HG03103 (cell line): Measurements from ENCODE around the gene GOLGA6D.
"Not testable (repeated sequence)": the region's sequence is repeated elsewhere in the genome, so short reads cannot be mapped to it uniquely, and the experiment has no call there.

Experiments used
- ATAC-seq: cut with Tn5 transposase; IDR thresholded peaks from one replicate; pipeline ENCODE4 v1.9.1; 2021; ENCODE audit warnings: low read depth; ENCODE audit not compliant: unreplicated experiment

The GOLGA6D gene, protein sequence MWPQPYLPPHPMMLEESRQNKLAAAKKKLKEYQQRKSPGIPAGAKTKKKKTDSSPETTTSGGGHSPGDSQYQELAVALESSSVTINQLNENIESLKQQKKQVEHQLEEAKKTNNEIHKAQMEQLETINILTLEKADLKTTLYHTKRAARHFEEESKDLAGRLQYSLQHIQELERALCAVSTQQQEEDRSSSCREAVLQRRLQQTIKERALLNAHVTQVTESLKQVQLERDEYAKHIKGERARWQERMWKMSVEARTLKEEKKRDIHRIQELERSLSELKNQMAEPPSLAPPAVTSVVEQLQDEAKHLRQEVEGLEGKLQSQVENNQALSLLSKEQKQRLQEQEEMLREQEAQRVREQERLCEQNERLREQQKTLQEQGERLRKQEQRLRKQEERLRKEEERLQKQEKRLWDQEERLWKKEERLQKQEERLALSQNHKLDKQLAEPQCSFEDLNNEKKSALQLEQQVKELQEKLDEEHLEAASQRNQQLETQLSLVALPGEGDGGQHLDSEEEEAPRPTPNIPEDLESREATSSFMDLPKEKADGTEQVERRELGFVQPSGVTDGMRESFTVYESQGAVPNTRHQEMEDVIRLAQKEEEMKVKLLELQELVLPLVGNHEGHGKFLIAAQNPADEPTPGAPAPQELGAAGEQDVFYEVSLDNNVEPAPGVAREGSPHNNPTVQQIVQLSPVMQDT

DNA sequence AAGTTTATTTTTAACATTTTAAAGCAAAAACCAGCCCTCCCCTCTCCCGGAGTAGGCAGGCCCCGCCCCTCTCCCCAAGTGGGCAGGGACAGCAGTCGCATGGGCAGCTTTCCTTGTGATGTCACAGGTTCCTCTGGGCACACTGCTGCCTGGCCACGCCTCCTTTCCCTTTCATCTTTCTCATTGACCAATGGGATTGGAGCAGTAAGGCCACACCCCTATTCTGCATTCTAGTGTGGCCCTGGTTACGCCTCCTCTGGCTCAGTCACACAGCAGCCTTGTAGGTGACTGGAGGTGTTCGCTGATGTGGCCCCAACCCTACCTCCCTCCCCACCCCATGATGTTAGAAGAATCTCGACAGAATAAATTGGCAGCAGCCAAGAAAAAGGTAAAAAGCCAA lies at the start of gene GOLGA6D:
Gene GOLGA6D (plus strand): TSS at position 264 of the 400 bp plus-strand sequence. CDS start 41 bp downstream, at position 305.
- not testable (repeated sequence) for ATAC-seq

DNA sequence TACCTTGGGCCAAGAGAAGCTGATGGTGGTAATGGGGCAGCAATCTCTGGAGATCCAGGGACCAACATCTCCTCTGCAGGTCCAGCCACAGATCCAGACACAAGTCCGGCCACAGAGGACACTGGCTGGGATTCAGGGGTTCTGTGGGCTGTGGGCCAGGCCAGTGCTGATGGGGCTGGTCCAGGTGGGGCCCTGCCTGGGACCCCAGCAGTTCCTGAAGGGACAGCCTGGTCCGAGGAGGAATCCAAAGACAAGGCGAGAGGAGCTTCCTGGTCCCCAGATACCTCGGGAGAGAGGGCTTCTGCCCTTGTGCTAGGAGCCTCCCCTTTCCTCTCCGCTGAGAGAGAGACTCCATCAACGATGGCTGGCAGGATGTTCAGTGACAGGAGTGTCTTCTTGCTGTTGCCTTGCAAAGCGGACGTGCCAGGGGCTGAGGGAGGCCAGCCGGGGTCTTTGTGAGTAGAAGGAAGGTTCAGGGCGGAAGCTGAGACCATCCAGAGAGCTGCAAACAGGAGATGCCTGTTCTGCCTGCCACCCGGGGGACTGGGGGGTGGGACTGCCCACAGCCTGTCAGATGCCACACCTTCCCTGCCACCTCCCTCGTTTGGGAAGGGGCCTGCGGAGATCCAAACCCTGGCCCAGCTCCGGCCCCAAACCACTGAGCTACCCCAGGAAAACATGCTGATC lies 49.0 kb upstream of the GOLGA6D start:
- ATAC-seq = no peak

DNA sequence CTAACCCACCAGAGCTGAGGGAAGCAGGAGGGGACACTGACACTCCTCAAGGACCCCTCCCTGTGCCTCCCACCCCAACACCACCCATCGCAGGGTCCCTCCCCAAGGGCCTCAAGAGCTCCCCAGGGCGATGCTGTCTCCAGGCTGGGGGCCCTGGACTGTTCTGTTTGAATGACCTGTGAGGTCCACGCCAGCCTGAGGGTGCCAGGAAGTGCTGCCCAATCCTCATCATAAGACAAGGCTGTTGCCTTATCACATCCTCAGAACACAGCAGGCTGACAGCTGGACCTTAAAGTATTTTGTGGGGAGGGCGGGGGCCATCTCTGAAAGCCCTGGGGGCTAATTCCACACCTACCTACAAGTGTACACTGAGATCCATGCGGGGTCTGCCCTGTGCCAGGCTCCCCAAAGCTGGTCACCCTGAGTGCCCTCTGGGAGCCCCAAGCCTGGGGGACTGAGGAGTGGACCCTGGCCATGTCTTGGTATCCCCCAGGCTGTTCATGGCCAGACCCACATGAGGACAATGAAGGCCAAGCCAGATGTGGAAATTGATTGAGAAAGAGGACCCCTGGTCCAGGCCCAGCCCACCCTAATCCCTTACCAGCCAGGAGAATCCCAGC lies 48.3 kb upstream of the GOLGA6D start:
- no peak for ATAC-seq

DNA sequence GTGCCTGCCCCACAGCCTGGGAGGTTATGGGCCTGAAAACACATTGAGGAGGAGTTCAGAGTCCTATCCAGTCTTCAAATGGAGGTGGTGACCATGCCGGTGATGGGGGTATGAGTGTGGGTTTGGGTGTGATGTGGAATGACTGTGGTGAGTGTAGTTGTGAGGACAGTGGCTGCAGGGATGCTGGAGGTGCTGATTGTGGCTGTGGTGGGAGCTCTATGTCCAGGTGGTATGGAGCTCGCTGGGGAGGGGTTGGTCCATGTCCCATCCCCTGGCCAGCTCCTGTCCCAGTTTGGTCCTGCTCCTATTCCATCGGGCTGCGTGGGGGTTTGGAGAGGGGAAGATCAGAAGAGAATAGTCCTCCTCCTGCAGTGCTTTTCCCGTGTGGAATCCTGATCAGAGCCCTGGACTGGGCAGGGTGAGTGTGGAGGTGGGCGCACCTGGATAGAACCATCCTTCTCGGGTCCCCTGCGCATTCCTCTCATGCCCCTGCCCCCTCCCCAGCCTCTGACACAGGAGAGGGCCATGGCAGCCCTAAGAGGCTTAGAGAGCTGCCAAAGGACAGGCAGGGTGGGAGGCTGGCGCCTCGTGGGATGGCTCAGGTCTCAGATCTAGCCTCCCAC lies 47.5 kb upstream of the GOLGA6D start:
- no peak for ATAC-seq

DNA sequence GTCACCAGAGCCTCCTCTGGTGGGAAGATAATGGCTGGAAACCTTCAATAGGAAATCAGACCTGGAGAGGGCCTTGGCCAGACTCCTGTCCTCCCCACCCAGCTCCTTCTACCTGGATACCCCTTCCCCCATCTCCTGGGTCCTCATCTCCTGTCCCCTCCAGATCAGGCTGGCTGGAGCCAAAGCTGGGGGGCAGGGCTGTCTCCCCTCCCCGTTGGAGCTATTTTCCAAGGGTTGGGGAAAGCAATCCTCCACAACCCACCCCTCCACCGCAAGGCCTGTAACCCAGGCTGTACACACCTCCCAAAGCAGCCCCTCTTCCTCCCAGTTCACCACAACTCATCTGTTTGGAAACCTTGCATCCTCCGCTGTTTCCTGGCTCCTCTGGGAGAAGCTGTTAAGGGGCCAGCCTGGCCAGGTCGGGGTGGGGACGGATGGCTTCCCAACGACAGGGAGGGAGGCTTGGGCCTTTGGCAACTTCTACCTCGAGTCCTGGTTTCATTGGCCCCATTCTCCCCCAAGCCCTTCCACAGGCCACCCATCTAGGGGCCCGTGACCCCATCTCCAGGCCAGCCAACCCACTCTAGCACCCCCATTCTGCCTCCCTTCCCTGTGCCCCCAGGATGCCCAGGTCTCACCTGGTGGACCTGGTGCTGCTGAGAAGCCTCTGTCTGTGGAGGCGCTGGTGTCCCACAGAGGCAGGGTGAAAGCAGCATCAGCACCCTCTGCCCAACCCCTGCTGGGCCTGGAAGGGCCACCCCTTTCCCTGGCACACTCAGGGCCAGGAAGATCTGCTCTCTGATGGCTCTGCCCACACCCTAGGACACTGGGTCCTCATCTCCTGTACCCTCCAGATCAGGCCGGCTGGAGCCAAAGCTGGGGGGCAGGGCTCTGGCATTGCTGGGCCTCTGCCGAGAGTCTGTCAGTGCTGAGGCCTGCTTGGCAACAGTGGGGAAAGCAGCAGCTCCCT lies 46.6 kb upstream of the GOLGA6D start:
- ATAC-seq = no peak

DNA sequence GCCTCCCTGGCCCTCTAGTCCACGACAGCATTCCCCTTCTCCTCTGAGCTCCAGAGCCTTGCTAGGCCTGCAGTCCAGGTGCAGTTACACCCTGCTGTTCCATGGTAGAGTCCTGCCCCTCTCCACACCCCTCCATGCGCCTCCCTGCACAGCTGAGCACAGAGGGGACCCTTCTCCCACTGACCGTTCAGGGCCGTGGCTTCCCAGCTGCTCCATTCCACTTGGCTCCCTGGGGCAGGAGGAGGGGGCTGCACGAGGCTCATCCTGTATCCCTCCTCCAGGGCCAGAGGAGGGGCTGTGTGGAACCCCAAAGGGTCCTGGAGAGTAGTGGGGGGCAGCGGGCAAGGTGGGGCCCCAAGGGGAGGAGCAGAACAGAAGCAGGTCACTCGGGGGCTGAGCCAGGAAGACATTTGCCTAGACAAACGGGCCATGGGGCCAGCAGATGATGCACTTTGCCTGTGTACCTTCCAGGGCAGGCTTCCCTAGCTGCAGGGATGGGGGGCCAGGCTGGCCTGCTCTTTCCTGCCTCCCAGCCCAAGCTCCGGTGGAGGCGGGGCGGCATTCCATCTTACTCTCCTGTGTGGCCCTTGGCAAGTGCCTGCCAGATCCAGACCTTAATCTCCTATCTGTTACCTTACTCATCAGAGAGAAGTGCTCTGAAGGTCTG lies 45.2 kb upstream of the GOLGA6D start:
- ATAC-seq = no peak

DNA sequence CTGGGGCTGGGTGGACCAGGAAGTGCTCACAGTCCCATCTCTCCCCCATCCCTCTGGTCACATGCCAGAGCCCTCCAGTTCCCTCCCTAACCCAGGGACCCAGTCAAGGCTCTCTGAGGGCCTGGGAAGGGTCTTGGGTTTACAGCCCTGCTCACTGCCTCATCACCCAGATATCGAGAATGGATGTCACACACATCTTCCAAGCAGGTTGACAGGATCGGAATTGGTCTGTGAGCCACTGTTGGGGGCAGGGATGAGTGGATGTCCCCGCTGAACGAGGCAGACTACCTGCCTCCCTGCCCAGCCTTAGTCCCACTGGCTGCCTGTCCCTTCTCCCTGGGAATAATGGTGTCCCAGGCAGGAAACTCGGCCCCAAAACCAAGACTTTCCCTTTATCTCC lies 44.5 kb upstream of the GOLGA6D start:
- no peak for ATAC-seq

DNA sequence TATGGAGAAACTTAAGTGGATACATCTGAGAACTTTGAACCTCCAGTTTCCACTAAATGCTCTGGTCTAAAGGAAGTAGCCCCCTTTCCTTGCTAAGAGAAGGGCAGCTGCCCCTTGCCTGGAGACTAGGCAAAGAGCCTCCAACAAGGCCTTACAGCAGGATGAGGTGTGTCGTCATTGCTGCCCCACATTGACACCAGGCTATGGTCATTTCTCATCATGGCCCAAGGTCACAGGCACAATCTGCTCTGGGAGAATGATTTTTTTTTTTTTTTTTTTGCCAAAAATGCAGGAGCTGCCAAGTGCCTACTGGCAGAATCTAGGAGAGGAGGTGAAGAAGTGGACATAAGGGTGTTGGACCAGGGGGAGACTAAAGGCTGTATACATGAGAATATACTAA lies 36.9 kb upstream of the GOLGA6D start:
- ATAC-seq = not testable (repeated sequence)

DNA sequence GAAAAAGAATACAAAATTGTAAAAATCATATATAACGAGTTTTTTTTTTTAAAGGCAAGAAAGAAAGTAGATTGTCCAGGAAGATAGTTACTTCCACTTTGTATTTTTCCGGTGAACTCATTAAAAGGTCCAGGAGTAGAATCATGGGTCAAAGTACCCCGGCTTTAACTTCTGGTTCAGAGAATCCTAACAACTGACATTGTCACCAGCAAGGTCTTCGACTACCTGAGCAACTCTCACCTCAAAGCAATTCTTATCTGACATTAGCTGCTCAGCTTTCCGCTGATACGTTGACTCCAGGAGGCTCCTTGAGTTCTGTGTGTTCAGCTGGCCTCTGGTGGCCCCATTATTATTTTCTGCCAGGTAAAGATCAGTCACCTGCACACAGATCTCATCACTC lies 33.6 kb upstream of the GOLGA6D start:
- ATAC-seq = not testable (repeated sequence)

DNA sequence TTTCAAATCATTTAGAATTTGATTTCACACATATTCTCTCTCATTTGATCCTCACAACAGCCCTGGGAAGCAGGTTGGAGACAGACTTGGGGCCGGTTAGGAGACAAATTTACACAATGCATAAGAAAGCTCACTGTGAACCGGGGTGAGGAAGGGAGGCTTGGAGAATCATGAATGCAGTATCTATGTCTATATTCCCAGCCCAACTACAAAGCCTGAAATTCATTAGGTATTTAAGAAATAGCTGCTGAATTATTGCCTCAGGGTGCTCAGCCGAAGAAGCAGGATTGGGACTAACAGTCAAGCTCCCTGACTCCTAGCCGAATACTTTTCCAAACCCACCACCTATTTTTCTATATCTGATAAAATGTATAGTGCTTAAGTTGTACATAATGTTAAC lies 32.9 kb upstream of the GOLGA6D start:
- no peak for ATAC-seq

DNA sequence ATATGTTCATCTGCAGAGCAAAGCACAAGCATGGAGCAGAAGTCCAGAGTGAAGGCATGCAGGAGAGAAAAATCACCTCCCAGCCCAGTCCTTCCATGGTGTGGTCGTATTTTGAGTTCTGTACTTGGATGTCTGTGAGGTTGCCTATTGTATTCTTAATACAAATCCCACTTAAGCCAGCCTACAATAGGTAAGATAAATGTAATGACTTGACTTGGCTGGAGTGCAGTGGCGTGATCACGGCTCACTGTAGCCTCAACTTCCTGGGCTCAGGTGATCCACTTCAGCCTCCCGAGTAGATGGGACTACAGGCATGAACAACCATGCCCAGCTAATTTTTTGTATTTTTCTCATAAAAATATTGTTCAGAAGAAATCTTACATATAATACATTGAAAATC lies 31.3 kb upstream of the GOLGA6D start:
- not testable (repeated sequence) for ATAC-seq

DNA sequence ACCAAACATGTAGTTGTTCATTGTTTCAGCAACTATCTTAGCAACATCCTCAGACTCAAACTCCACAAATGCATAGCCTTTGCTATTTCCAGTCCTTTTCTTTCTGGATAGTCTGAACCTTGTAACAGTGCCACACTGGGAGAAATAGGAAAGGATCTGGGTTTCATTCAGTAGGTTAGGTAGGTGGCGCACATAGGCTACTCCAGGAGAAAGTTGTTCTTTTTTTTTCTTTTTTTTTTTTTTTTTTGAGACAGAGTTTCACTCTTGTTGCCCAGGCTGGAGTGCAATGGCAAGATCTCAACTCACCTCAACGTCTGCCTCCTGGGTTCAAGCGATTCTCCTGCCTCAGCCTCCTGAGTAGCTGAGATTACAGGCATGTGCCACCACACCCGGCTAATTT lies 30.4 kb upstream of the GOLGA6D start:
- not testable (repeated sequence) for ATAC-seq

DNA sequence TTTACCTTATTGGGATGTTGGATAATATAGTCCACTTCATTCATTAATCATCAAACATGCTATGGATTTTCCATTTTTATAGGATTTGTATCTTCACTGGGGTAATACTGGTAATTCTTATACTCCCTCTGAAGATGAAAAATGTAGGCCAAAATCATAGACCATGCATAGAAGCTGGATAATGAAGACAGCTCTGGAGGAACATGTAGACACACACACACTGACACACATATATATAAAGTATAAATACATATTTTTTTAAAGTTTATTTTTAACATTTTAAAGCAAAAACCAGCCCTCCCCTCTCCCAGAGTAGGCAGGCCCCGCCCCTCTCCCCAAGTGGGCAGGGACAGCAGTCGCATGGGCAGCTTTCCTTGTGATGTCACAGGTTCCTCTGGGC lies 24.6 kb upstream of the GOLGA6D start, which contains the start of gene GOLGA6C:
Gene GOLGA6C (plus strand): TSS at position 301 of the 400 bp plus-strand sequence. CDS start 265 bp downstream, outside the sequence.
- ATAC-seq = not testable (repeated sequence)

DNA sequence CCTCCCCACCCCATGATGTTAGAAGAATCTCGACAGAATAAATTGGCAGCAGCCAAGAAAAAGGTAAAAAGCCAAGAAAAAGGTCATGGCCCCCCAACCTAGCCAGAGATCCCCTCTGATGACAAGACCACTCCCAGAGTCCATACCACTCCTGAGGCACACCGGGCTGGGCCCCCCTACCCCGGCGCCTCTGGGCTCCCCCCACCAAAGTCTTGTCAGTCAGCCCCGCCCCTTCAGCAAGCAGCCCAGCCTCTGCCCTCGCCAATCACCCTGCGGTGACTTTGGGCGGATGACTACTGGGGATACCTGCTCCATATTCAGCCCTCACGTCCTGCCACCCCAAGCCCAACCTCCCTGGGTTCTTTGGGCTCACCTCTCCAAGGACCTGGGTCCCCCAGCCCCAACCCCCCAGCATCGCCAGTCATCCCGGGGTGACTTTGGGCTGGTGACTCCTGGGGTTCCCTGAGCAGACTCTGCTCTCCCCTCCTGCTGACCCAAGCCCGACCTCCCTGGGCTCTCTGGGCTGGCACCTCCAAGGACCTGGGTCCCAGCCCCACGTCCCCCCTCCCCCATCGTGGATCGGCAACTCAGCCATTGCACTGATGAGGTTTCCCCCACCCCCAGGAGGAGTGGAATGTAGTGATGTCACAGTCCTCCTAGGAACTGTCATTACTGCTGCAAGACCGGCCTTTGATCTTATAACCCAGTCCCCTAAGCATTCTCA lies 23.9 kb upstream of the GOLGA6D start:
- not testable (repeated sequence) for ATAC-seq

DNA sequence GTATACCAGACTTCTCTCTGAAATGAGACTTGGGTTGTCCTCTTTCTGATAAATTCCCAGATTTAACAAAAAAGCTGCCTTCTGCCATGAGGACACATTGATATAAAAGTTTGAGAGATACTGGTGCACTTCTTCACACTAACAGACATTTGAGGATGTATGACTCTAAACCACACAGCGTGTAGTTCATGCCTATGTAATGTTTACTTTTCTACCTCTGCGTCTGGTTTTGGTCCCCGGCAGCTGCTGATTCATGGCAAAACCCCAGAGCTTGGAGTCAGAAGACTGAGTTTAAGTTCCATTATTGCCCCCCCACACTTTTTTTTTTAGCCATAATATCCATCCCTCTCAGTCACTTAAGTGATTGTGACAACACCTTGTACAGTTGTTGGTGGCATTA lies 22.8 kb upstream of the GOLGA6D start:
- not testable (repeated sequence) for ATAC-seq

DNA sequence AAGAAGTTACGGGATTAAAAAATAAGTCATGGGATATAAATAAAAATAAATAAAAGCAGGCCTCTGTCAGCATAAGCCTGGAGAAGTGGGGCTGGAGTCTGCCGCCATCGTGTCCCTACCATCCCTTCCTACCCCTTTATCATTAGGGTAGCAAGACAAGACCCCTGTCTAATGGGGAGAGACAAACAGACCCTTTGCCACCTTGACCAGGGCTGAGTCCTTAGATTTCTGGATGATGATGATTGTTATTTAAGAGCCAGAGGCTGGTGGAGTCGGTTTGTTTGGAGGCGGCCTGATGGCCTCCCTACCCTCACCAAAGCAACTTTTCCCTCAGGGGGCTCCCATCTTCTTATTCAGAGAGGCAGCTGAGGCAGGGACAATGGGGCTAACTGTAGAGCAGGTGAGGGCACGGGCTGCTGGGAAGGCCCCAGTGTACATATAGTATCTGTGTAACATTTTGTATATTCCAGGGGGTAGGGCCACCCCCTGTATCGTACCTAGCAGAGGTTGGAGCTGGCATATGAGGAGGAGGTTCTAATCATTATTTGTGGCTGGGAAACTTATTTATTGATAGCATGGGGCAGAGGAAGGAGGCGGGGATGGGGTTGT lies 8.8 kb upstream of the GOLGA6D start:
- not testable (repeated sequence) for ATAC-seq

DNA sequence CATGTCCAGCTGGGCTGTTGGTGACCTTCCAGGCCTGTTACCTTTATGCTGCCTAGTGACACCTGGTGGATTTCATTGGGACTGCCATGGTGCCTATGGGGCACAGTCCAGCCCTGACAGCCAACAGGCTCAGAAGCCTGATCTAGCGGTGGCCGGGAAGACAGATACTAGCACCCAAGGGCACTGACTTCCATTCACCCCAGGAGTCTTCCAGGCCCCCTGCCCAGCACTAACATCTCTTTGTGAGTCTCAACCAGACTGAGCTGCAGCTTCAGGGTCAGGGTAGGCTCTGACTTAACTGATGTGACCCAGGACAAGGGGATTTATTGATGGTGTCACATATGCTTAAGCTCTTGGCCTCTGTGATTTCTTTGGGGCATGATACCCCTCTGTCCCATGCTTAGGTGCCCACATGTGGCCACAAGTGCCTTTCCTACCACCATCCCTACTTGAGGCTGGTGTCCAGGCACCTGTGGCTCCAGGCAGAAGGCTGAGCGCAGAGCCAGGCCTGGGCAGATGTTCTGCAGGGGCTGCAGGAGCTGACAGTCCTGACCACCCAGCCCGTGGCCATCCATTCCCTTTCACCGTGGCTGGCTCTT lies 8.0 kb upstream of the GOLGA6D start:
- not testable (repeated sequence) for ATAC-seq
